Femur (tissue), 1 donor: ENCODE data around the gene ALDH3B1.
"Not testable (repeated sequence)": the region's sequence is repeated elsewhere in the genome, so short reads cannot be mapped to it uniquely, and the experiment has no call there.

Experiments
- DNase-seq: peaks from one replicate; pipeline ENCODE4 v3.0.0-alpha.2; 2017

ALDH3B1 gene, protein sequence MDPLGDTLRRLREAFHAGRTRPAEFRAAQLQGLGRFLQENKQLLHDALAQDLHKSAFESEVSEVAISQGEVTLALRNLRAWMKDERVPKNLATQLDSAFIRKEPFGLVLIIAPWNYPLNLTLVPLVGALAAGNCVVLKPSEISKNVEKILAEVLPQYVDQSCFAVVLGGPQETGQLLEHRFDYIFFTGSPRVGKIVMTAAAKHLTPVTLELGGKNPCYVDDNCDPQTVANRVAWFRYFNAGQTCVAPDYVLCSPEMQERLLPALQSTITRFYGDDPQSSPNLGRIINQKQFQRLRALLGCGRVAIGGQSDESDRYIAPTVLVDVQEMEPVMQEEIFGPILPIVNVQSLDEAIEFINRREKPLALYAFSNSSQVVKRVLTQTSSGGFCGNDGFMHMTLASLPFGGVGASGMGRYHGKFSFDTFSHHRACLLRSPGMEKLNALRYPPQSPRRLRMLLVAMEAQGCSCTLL

DNA sequence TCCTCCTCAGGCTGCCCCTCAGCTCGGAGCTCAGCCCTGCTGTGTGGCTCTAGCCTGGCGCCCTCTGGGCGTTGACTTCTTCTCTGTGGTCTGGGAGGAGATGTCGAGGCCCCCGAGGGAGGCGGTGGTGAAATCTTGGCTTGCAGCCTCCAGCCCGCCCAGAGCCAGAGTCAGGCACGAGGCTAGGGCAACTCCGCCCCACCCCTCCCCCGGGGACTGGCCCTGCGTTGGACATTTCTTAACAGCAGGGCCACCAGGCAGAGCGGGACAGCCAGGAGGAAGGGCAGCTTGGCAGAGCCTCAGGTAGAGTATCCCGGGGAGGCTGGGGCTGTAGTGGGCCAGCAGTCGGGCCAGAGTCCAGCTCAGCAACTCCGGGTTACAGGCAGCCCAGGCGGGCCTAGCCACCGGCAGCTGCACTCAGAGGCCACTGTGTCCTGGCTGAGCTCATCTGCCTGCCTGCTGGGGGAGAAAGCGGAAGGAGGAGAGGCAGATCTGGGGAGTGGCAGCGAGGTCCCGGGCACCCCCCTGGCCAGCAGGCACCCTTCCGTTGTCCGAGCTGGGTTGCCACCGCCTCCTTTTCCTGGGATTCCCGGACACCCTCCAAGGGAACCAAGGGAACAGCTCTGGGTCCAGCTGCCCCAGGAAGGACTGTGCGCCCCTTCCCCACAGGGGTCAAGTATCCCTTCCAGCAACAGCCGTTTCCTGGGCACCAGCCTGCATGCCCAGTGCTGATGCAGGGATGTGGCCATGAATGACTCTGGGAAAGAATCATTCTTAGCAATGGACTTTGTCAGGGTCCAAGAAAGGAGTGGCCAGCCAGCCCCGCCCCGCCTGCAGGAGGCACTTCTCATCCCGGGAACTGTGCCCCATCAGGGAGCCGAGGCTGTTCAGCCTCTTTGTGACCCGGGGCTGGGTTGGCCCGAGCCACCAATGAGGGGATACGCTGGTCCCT lies at the start of gene ALDH3B1:
TSS of gene ALDH3B1 (plus strand) at position 238 of the 952 bp plus-strand sequence. CDS start 4,971 bp downstream, outside the sequence.
- DNase-seq, result peak; percentile 91

DNA sequence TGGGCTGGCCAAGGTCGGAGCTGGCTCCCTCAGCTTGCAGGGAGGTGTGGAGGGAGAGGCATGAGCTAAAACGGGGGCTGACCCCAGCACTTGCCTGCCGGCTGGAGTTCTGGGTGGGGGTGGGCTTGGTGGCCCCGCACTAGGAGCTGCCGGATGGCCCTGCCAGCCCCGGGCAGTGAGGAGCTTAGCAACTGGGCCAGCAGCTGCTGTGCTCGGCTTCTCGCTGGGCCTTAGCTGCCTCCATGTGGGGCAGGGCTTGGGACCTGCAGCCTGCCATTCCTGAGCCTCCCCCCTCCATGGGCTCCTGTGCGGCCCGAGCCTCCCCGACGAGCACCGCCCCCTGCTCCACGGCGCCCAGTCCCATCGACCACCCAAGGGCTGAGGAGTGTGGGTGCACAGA lies 46.9 kb upstream of the ALDH3B1 start:
- DNase-seq, result not testable (repeated sequence)

DNA sequence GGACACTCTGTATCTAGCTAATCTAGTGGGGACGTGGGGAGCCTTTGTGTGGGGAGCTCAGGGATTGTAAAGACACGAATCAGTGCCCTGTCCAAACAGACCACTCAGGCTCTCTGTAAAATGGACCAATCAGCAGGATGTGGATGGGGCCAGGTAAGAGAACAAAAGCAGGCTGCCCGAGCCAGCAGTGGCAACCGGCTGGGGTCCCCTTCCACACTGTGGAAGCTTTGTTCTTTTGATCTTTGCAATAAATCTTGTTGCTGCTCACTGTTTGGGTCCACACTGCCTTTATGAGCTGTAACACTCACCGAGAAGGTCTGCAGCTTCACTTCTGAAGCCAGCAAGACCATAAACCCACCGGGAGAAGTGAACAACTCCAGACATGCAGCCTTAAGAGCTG lies 46.2 kb upstream of the ALDH3B1 start:
- not testable (repeated sequence) for DNase-seq

DNA sequence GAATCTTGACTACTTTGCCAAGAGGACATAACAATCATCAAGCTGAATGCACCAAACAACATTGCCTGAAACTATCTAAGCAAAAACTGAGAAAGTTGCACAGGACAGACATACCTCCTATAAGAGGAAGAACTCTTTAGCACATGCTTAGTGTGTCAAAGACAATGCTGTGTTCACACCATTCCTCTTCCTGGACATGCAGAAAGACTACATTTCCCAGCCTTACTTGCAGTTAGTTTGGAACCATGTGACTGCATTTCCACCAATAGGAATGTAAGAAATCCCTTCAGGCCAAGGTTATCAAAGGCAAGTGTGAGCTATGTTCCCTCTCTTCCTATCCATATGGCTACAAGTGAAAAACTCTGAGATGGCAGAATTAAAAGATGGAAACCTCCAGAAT lies 45.4 kb upstream of the ALDH3B1 start:
- DNase-seq, result not testable (repeated sequence)

DNA sequence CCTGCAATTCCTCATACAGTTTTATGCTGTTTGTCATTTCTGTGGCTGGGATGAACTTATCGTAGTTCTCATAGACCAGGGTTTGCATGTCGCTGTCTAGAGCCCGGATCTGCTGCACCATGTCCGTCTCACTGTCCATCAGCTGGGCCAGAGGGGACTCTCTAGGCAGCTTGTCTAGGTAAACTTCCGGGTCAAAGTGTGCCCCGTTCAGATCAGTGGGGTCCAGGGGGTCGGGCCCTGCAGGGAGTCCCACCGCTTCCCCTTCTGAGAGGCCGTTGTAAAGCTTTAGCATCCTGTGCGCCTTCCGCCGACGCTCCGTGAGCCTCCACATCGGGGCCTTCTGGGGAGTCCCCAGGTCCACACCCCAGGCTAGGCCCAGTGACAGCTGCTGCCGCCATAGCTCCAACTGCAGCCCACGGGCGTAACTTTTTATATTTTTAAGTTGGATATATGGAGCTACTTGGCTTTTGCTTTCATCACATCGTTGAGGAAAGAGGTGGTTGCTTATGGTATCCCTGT lies 44.2 kb upstream of the ALDH3B1 start:
- DNase-seq, result not testable (repeated sequence)

GRCh38 chr11:67974746-67975145 lies 35.4 kb upstream of the ALDH3B1 start:
- DNase-seq, result not testable (repeated sequence)

- DNase-seq, result not testable (repeated sequence)
These were observed 31.2 kb upstream of the ALDH3B1 start for GRCh38 chr11:67978766-67979418.

GRCh38 chr11:67981226-67981625 lies 28.9 kb upstream of the ALDH3B1 start:
- not testable (repeated sequence) for DNase-seq

DNA sequence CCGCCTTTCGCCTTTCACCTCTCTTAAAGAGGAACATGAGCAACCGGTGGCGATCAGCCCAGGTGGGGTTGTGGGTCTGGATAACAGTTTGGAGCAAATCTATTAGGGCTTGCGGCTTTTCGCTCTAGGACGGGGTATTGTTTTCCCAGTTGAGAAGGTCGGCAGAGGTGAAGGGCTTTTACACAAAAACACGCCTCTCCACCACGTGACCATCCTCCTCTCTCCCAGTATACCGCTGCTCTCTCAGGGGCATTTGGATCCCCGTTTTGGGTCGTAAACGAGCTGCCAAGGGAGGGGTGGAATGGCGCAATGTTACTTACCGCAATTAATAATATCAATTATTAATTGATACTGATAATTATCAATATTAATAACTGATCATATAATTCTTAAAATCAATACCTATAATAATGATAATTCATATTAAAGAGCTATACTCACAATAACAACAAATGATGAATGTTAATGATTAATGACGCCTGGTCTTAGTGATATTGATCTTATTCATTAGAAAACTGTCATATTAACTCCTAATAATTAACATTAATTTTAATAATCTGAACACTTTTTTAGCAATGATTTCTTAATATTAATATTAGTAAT lies 27.8 kb upstream of the ALDH3B1 start:
- DNase-seq, result not testable (repeated sequence)

- no peak for DNase-seq
These were observed 26.2 kb upstream of the ALDH3B1 start for GRCh38 chr11:67983951-67984350.

- DNase-seq, result not testable (repeated sequence)
These were observed 24.8 kb upstream of the ALDH3B1 start for GRCh38 chr11:67985302-67985701.

GRCh38 chr11:67990546-67991346 lies 19.4 kb upstream of the ALDH3B1 start:
- DNase-seq, result peak; percentile 26

DNA sequence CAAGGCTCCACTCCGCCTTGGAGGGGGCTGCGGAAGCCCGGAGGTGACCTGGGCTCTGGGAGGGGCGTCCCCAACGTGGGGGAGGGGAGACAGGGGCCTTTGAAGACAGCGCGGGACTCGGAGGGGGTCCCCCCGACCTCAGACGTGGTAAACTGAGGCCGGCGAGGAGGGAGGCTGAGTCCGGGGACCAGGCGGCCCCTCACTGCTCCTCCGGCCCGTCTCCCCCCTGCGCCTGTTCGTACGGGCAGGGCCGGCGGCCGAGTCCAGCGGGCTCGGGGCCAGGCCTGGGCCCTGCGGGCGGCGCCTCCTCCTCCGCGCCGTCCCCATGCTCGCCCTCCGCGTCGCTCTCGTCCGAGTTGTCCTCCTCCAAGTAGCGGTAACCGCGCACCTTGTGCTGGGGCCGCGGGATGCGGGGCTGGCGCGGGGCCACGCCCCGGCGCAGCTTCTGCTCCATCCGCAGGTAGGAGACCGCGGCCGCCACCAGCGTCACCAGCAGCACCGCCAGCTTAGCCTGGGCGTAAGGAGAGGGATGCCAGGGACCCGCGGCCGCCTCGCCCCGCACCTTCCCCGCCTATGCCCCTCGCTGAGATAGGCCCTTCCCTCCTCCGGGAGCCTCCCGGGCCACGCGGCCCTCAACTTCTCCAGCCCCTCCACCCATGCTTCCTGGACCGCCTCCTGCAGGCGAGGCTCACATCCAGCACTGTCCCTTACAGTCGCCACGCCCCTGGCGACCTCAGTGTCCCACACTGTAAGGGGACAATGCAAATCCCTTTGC lies 18.6 kb upstream of the ALDH3B1 start:
- DNase-seq, result not testable (repeated sequence)

- peak; percentile 22 for DNase-seq
These were observed 16.3 kb upstream of the ALDH3B1 start for GRCh38 chr11:67993821-67994220.

DNA sequence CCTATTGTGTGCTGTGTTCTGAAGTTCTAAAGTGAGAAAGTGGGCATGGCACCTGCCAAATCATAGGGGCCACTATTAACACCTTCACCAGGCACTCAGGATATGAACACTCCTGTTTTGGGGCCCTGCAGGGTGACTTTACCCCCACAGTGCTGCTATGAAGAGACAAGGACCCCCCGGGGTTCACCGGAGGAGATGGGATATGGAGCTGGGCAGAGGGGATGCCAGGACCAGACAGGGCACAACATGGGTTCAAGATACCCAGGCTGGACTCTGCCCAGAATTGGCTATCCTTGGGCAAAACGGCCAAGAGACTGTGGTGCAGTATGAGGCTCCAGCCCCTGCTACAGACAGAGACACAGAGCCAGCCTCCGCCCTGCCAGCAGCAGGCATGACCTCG lies 15.7 kb upstream of the ALDH3B1 start:
- not testable (repeated sequence) for DNase-seq

GRCh38 chr11:67995129-67995528 lies 15.0 kb upstream of the ALDH3B1 start:
- not testable (repeated sequence) for DNase-seq

GRCh38 chr11:67995579-67995978 lies 14.5 kb upstream of the ALDH3B1 start:
- not testable (repeated sequence) for DNase-seq

DNA sequence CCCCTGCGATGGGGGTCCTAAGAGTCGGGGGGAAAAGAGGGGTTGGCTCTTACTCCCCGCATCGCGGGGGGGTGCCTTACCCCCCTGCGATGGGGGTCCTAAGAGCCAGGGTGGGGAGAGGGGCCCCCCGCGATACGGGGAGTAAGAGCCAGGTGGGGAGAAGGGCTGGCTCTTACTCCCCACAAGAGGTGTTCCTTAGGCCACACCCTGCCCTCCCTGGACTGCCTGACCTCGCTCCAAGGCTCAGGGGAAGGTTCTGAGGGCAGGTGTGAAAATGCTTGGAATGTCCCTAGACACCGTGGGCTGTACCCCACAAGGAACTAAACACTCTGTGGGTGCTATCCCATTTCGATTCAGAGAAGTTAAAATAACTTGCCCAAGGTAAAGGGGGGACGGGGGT lies 14.1 kb upstream of the ALDH3B1 start:
- no peak for DNase-seq

DNA sequence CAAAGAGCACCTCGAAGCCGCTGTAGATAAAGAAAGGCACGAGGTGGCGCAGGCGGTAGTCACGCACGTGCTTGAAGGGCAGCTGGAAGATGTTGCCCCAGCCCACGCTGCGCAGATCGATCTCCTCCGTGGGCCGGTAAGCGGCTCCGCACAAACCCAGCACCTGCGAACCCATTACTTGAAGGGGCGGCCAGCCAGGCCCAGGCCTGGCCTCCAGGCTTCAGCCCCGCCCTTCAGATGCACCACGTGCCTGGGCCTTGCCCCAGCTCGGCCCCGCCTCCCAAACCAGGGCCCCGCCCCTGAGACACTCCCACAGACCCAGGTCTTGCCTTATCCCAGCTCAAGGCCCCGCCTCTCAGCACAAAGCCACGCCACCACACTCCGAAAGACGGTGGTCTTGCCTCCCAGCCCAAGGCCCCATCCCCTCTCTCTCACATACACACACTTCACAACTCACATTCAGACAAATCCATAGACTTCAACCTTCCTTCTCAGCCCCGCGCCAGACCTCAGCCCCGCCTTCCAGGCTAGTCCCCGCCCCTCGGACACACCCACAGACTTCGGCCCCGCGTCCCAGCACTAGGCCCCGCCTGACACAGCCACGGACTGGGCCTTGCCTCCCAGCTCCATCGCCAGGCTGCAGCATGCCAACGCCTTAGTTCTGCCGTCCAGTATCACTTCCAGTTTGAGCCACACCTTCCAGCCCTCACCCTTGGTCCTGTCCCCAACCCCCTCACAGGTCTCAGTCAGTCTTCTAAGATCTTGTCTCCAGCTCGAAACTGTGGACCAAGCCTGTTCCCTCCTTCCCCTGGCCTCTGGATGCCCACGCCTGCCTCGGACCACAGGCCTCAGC lies 13.3 kb upstream of the ALDH3B1 start:
- peak; percentile 84 for DNase-seq
